ENCODE results near the gene INHA. TPM values are rescaled to one million over a fixed set of nuclear protein-coding genes. Genes with fewer than 3 reads are reported as not detected.

INHA gene
- total RNA-seq, 2 donors from 2014 or later: 0.37 TPM; not detected in 1

DNA sequence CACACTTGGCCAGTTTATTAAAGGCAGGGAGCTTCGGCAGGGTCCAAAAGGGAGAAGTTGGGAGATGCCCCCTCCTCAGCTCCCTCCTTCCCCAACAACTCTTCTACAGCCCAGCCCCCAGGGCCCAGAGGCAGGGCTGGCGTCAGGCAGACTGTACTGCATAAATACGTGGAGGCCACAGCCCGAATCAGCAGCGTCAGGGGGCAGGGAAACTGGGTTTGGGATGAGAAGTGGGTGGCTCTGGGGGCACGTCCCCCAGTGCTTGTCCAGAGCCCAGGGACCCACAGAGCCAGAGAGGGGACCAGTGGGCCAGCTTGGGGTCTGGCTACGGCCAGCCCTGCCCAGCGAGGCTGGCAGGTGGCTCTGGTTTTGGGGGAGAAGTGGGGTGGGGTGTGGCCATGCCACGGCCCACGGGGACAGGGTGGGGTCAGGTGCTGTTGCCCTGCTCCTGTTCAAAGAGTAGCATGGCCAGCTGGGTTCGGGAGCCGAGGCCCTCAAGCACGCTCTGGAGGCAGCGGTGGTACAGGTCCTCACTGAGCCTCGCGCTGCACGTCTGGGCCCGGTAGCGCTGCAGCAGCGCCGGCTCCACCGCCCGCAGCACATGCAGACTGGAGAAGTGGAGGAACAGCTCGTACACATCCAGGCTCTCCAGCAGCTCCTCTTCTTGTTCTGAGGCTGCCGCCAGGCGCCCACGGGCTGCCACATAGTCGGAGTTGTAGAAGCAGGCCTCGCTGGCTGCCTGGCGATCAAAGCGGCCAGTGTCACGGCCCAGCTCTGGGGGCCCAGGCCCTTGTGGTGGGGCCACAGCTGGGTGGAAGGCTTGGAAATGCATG lies 32.9 kb upstream of the INHA start:
- DNase-seq (ENCODE audit: low spot score): no peak
- intact Hi-C loops (cut with DNase I): no loop called here

DNA sequence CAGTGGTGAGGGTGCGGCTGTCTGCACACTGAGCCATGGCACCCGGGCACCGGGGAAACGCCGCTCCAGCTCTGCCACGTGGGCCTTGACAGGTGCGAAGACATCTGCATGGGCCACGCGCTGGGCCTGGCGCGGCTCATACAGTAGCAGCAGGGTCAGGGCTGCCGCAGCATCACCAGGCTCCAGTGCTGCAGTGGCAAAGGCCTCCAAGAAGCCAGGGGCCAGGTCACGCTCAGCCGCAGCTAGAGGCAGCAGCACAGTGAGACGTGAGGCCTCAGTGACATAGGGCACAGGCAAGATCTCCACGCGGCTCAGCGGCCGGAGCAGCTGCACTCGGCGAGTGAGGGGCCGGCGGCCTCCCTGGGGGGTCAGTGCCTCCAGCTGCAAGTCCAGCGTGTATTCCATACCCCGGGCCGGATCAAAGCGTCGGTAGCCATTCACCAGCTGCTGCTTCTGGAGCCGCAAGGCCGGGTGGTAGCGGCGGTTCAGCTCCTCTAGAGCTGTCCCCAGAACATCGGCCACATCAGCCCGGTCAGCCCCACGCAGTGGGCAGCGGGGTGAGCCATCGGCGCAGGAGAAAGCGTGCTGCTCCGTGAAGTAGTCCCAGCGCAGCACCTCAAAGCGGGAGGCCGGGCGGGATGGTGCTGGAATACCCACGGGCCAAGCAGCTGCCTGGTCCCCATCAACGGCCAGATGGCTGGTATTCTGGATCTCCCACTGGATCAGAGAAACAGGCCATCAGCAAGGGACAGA lies 32.0 kb upstream of the INHA start:
- no peak for DNase-seq (ENCODE audit: low spot score)
- intact Hi-C loops (cut with DNase I): loop anchor here in 1 of 2 donors (1.0 to 10.0 kb wide), 2 partner anchors 34 to 105 kb away; no protein-coding TSS in a partner anchor

DNA sequence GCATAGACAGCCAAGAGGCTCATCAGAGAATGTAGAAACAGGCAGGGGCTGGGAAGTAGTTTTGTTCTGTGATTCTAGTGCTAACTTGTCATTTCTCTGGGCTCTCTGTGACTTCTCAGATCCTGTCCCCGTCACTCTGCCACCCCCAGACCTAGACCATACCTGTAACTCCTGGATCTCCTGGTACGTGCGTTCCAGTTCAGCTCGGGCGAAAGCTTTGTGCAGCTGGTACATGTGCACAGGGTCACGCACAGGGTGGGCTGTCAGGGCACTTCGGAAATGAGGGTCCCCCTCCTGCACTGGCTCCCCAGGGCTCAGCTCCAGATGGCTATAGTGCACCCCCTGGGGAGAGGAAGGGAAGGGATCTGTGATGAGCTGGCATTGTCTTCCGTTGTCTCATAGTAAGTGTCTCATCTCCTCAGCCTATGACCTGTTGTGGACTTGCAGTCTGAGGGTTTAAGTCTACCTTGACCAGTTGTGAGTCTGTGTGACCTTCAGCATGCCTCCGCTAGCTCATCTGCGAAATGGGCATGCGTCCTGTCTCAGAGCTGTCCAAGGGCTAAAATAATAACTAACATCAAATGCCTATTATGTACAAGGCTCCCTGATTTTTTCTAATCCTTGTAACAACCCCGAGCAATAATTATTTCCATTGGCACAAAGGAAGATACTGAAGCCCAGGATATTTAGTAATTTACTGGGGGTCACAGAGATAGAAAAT lies 31.2 kb upstream of the INHA start:
- no peak for DNase-seq (ENCODE audit: low spot score)
- intact Hi-C loops (cut with DNase I): loop anchor here in 1 of 2 donors (1.0 to 10.0 kb wide), 2 partner anchors 33 to 104 kb away; no protein-coding TSS in a partner anchor

DNA sequence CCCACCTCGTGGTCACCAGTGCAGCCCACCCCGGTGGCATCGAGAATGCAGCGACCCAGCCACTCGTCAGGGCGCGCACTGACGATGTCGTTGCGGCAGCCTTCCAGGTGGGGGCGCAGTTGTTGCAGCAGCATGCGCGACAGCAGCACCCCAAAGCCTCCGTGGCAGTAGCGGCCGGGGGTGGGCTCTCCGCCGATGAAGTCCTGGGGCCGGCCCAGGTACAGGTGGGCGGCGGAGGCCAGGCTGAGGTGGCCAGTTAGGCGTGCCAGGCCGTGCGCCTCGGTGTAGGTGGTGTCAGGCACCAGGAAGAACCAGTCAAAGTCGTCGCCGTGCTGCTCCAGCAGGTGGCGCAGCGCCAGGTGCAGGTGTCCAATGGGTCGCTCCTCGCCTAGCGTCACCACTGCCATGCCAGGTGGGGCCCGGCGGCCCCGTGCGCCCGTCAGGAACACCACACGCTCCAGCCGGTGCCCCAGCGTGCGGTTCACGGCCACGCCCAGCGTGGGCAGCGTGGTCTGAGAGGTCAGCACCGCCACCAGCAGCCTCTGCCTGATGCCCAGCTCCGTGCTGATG lies 30.4 kb upstream of the INHA start:
- peak; percentile 93 for DNase-seq (ENCODE audit: low spot score)
- intact Hi-C loops (cut with DNase I): loop anchor here (2.0 to 10.0 kb wide), 2 partner anchors 103 to 147 kb away; no protein-coding TSS in a partner anchor

DNA sequence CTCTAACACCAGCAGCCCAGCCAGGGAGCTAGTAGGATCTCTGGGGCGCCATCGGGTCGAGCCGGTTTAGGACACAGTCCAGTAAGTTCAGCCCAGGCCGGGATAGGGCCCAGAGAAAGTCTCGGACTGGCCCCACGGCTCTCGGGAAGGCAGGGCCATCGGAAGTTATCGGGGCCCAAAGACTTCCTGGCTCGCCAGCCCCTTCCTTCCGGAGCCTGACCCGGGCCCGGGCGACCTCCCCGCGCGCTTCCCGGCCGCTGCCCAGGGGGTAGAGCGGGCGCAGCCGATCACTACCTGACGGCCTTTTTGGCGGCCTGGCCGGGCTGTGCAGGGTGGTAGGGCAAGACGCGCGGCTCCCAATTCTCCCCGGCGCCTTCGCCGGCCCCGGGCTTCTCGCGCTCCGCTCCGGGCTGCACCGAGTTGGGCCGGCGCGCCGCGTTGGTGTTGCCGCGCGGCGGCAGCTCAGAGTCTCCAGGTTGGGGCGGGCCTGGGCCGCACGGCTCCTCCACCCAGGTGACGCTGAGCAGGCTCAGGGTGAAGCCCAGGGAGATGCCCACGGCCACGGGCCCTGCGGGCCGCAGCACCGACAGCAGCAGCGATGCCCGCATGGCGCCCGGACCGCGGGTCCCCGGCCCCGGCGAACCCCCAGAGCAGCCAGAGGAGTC lies 29.0 kb upstream of the INHA start:
- intact Hi-C loops (cut with DNase I): loop anchor here (2.0 to 10.0 kb wide), 2 partner anchors 102 to 146 kb away; no protein-coding TSS in a partner anchor
- no peak for DNase-seq (ENCODE audit: low spot score)

DNA sequence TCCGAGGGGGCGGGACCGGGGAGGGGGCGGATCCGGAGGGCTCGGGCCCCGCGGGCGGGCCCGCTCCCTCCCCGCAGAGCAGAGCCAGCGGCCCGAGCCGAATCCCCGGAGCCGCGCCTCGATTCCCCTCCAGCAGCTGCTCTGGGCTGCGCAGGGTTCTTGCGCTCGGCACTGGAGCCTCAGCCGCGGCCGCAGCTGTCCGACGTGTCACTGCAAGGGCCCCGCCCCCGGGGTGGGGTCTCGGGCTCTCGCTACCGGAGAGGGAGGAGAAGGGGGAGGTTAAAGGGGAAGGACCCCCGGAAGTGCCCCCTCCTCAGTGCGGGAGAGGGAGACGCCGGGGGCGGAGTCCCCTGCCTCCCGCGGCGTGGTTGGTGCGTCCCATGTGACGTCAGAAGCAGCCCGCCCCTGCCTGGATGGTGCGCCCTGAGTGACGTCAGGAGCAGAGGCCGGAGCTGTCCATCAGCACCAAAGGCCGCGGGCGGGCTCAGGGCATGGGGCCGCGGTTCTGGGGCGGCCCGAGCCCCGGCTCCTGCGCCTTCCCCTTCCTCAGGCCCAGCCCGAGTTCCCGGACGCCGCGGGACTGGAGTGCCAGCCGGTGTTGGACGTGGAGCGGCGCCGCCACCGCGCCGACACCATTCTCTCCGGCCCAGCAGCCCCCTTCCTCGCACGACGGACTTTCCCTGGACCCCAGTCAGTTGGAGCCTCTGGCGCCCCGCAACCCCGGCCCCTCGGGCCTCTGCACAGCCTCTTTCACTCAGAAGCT lies 28.3 kb upstream of the INHA start, which contains the start of the genes CHPF and TMEM198:
Gene CHPF, minus strand, starts transcription at position 214 of the 763 bp plus-strand sequence. CDS start 271 bp downstream, outside the sequence.
Gene TMEM198, plus strand, starts transcription at position 433 of the 763 bp plus-strand sequence. CDS start 700 bp downstream, outside the sequence.
- intact Hi-C loops (cut with DNase I): loop anchor here (2.0 to 10.0 kb wide), 3 partner anchors 95 to 145 kb away; no protein-coding TSS in a partner anchor
- DNase-seq (ENCODE audit: low spot score): peak; percentile 100

DNA sequence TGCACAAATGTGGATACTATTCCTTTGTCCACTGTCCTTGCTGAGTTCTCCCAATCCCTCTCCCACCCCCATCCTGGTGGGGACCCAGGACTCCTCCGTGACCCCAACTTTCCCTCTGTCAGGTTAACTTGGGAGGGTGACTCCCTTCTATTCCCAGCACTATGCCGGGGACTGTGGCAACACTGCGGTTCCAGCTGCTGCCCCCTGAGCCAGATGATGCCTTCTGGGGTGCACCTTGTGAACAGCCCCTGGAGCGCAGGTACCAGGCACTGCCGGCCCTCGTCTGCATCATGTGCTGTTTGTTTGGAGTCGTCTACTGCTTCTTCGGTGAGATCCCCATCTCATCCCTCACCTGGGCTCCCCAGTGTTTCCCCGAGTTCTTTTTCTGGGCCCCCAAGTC lies 27.5 kb upstream of the INHA start:
- no peak for DNase-seq (ENCODE audit: low spot score)
- intact Hi-C loops (cut with DNase I): loop anchor here (2.0 to 10.0 kb wide), 2 partner anchors 94 to 100 kb away; no protein-coding TSS in a partner anchor

DNA sequence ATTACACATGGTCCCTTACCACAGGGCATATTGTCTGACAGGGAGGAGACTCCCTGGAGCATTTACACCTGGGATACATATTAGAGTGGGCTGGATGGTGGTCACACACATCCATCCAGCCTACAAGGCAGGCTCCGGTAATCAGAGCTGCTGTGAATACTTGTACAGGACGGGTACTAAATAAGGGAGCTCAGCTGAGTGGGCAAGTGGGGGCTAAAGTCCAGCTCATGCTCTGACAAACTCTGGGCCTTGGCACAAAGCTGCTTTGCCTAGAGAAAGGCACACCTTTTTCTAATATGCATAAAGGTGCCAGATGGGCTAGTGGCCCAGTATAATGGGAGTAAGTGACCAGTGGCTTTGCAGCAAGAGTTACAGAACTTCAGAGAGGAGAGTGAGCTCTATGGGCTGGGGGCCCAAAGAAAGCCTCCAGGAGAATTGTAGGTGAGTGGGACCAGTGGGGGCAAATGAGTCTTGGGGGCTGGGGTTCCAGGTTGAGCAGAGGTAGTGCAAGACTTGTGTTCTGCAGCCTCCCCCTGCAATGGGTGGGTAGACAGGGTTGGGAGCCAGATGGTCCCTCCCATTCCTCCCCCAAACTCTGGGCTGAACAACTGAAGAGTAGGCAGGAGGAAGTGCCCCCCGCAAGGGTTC lies 26.7 kb upstream of the INHA start:
- DNase-seq (ENCODE audit: low spot score): no peak
- intact Hi-C loops (cut with DNase I): loop anchor here (2.0 to 10.0 kb wide), 2 partner anchors 93 to 99 kb away; no protein-coding TSS in a partner anchor

DNA sequence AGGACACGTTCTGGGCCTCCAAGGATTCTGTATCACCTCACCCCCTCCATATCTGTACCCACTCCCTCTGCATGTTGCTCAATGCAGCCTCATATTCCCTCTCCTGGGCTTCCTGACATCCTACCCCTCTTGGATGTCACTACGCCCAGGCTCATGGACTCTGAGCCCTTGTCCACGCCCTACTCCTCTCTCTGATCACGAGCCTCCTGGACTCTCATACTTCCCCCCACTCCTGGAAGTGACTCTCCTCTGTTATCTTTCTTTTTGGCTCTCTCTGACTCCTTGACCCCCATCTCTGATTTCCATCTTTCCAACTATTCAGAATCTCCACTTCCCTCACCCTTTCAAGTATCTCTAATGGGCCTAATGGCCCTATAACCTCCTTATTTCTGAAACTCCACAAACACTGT lies 26.2 kb upstream of the INHA start:
- intact Hi-C loops (cut with DNase I): loop anchor here (2.0 to 10.0 kb wide), 2 partner anchors 93 to 99 kb away; no protein-coding TSS in a partner anchor
- DNase-seq (ENCODE audit: low spot score): no peak

DNA sequence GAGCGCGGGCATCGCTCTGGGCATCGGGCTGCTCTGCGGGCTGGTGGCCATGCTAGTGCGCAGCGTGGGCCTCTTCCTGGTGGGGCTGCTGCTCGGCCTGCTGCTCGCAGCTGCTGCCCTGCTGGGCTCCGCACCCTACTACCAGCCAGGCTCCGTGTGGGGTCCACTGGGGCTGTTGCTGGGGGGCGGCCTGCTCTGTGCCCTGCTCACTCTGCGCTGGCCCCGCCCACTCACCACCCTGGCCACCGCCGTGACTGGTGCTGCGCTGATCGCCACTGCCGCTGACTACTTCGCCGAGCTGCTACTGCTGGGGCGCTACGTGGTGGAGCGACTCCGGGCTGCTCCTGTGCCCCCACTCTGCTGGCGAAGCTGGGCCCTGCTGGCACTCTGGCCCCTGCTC lies 24.5 kb upstream of the INHA start:
- intact Hi-C loops (cut with DNase I): loop anchor here in 1 of 2 donors (10.0 kb wide), 1 partner anchor 97 kb away; no protein-coding TSS in a partner anchor
- no peak for DNase-seq (ENCODE audit: low spot score)

DNA sequence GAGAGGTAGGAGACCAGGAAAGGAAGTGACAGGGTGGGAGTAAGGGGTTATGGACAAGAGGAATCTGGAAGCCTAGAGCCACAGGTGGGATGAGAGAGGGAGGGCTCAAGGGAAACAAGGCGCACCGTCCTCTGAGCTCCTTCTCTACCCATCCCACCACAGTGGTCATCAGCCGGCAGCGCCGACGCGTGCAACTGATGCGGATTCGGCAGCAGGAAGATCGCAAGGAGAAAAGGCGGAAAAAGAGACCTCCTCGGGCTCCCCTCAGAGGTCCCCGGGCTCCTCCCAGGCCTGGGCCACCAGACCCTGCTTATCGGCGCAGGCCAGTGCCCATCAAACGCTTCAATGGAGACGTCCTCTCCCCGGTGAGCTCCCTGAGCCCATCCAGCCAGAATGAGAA lies 23.1 kb upstream of the INHA start:
- intact Hi-C loops (cut with DNase I): loop anchor here in 1 of 2 donors (10.0 kb wide), 1 partner anchor 96 kb away; no protein-coding TSS in a partner anchor
- no peak for DNase-seq (ENCODE audit: low spot score)

DNA sequence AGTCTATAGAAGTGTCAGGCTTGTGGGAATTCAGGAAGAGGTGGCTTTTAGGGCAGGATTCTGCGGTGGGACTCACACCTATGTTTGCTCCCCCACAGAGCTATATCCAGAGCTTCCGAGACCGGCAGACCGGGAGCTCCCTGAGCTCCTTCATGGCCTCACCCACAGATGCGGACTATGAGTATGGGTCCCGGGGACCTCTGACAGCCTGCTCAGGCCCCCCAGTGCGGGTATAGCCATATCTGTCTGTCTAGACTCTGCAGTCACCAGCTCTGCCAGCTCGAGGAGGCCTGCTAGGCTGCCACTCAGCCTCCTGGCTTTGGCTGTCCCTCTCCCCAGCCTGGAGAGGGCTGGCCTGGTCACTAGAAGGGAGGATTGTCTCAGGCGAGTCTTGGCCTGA lies 22.5 kb upstream of the INHA start:
- no peak for DNase-seq (ENCODE audit: low spot score)
- intact Hi-C loops (cut with DNase I): loop anchor here in 1 of 2 donors (10.0 kb wide), 1 partner anchor 95 kb away; no protein-coding TSS in a partner anchor

DNA sequence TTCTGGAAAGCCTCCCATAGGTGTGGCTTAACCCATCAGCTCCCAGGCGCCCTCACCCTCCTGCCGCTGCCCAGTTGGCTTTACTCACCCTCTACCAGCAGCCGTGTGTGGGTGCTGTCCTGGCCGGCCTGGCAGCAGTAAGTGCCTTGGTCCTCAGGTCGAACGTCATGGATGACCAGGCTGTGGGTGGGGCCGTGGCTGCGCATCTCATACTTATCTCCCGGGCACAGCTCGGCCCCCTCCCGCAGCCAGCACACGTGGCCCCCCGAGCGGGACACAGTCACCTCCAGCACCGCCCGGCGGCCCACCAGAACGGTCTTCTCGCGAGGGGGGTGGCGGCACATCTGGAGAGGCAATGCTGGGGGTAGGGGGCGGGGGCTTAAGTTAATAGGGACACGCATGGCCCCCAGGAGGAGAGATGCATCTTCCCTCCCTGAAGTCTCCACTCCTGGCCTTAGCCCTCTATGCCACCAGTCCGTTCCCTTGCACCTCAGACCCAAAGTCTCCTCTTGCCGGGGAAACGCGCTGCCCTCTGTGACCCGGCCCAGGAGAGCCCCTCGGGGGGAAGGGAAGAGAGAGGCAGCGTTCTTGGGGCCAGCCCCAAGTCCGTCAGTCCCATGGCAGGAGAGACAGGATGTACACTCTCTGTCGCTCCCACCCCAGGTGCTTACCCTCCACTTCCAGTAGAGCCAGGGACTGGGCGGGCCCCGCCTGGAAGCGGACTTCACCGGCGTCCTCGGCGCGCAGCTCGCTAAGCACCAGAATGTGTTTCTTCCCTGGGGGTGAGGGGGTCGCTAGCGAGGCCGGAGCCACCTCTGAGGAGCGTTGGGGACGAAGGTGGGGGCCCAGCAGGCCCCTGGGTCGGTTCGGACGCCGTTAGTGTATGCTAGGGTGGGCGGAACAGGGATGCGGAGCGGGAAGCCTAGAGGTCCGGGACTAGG lies 20.4 kb upstream of the INHA start:
- intact Hi-C loops (cut with DNase I): no loop called here
- peak; percentile 83 for DNase-seq (ENCODE audit: low spot score)

DNA sequence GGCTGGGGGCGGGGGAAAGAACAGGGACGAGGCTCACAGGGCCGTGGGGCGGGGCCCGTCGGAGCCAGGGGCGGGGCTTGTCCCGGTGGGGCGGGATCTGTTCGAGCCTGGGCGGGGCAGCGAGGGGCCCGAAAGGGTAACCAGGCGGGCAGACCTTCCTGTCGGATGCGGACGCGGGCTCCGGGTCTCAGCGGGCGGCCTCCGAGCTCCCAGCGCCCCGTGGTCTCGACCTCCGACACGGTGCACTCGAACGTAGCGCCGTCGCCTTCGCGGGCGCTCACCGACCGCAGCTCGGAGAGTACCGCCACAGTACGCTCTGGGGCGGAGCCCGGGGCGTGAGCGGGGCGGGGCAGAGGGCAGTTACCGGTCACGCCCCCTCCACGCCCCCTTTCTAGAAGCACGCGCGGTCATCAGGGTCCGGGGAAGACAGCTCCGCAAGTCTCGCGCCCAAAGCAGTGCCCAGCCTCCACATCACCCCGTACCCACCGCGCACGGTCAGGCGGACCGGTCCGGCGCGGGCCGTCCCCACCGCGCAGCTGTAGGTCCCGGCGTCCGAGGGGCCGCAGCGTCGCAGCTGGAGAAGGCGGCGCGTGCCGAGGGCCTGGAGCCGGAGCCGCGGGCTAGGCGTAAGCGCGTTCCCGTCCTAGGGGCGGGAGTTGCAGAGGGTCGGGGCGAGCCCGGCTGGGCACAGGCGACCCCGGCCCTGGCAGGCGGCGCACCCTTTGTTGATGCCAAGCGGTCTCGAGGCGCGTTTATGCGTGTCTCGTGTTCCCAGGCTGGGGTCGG lies 19.5 kb upstream of the INHA start:
- peak; percentile 95 for DNase-seq (ENCODE audit: low spot score)
- intact Hi-C loops (cut with DNase I): no loop called here

DNA sequence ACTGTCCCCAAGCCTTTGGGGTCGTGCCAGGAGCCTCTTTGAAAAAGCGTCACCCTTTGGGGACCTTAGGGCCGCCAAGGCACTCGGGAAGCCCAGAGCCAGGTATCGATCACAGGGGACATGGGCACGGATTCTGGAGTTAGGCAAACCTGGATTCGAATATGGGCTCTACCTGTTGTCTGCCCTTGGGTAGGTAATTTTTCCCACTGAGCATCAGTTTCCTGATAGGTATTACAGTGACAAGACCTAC lies 19.0 kb upstream of the INHA start:
- intact Hi-C loops (cut with DNase I): no loop called here
- DNase-seq (ENCODE audit: low spot score): no peak

Data from posterior vena cava (tissue), 2 donors.